Urinary bladder (tissue), 4 donors: Measurements from ENCODE around the gene FUT8. TPM values are rescaled to one million over a fixed set of nuclear protein-coding genes. Genes with fewer than 3 reads are reported as not detected.

Source experiments
- DNase-seq: peaks from one replicate; pipeline ENCODE4 v3.0.0-alpha.2; 2015; ENCODE audit errors: extremely low spot score
- H3K27ac ChIP-seq: one replicate; pipeline ENCODE4 v1.5.1; 2013; ENCODE audit warnings: low read depth, mild to moderate bottlenecking, moderate library complexity
- H3K36me3 ChIP-seq: one replicate; pipeline ENCODE4 v1.6.1; 2013; ENCODE audit warnings: mild to moderate bottlenecking, moderate library complexity; ENCODE audit not compliant: insufficient read depth
- H3K4me1 ChIP-seq: one replicate; pipeline ENCODE4 v1.6.1; 2013; ENCODE audit warnings: mild to moderate bottlenecking, moderate library complexity; ENCODE audit not compliant: insufficient read depth
- H3K4me3 ChIP-seq: one replicate; pipeline ENCODE4 v1.5.1; 2013; ENCODE audit warnings: low read depth, low read length
- WGBS: extraction: QIAGEN DNeasy Blood & Tissue Kit; methylation state at CpG from one replicate; pipeline ENCODE4 v1.1.7; 2013; 5-methylcytosine and 5-hydroxymethylcytosine counted together
- polyA plus RNA-seq: library from polyadenylated mRNA; stranded (reverse); fragments of 200-250 nt; gene quantifications from one replicate; pipeline ENCODE4 v1.2.3, GENCODE V29; 2013
- total RNA-seq: library from RNA; depleted of rRNA; stranded (reverse); fragments of >200 nt; gene quantifications from one replicate; pipeline ENCODE4 v1.2.3, GENCODE V29; 2014
- donor health status: healthy with polysubstance abuse.
- donor health status: healthy.

Gene FUT8
- total and polyA plus RNA-seq, 2 donors, result 20.9 to 62.1 TPM

DNA sequence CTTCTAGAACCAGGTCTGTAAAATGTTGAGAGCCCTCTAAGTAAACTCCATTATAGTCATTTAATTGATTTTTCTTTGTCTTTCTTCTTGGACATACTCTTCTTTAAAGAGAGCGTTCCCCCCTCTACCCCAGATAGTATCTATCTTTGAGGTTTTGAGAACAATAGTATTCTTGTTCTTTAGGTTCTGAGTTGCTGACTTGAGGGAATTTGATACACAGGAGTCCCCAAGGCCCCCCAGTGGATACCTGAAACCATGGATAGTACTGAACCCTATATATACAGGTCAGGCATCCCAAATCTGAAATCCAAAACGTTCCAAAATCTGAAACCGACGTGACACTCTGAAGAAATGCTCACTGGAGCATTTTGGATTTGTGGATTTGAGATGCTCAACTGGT, 65.5 kb downstream of the FUT8 start:
- Histone ChIP-seq H3K4me3 (no peak overlapping the region), H3K36me3 (no peaks in the 10 kb centered on the region), H3K4me1 (no peaks in the 10 kb centered on the region), H3K27ac (no peak overlapping the region)
- no peak for DNase-seq
- WGBS, result 95% methylated on average over 4 of the region's 4 CpGs

- Histone ChIP-seq H3K27ac (no peak overlapping the region), H3K4me3 (no peak overlapping the region), H3K4me1 (no peaks in the 10 kb centered on the region), H3K36me3 (no peaks in the 10 kb centered on the region)
- no peak for DNase-seq
- WGBS, result 51% methylated on average over 1 of the region's 1 CpG
Observed at GRCh38 chr14:65478596-65478995, 66.1 kb downstream of the FUT8 start.

- 95% methylated on average over 2 of the region's 2 CpGs for WGBS
- no peak overlapping the region for H3K27ac ChIP-seq
- DNase-seq, result no peak
- H3K36me3 ChIP-seq, result no peaks in the 10 kb centered on the region
- no peaks in the 10 kb centered on the region for H3K4me1 ChIP-seq
- no peak overlapping the region for H3K4me3 ChIP-seq
Observed at GRCh38 chr14:65479386-65479785, 66.9 kb downstream of the FUT8 start.

GRCh38 chr14:65482757-65483438, 70.4 kb downstream of the FUT8 start:
- DNase-seq, result no peak
- Histone ChIP-seq H3K27ac (no peak overlapping the region), H3K4me3 (no peak overlapping the region), H3K36me3 (no peaks in the 10 kb centered on the region), H3K4me1 (no peaks in the 10 kb centered on the region)
- 57% methylated on average over 4 of the region's 4 CpGs for WGBS

DNA sequence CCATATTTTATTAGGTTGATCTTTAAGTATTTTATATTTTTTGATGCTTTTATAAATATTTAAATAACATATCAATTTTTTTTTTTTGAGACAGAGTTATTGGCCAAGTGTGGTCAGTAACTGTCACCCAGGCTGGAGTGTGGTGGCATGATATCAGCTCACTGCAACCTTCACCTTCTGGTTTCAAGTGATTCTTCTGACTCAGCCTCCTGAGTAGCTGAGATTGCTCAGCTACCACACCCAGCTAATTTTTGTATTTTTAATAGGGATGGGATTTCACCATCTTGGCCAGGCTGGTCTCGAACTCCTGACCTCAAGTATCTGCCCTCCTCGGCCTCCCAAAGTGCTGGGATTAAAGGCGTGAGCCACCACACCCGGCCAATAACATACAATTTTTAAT, 71.1 kb downstream of the FUT8 start:
- Histone ChIP-seq H3K36me3 (no peaks in the 10 kb centered on the region), H3K4me3 (no peak overlapping the region), H3K27ac (no peak overlapping the region), H3K4me1 (no peaks in the 10 kb centered on the region)
- 97% methylated on average over 4 of the region's 4 CpGs for WGBS
- DNase-seq, result no peak

DNA sequence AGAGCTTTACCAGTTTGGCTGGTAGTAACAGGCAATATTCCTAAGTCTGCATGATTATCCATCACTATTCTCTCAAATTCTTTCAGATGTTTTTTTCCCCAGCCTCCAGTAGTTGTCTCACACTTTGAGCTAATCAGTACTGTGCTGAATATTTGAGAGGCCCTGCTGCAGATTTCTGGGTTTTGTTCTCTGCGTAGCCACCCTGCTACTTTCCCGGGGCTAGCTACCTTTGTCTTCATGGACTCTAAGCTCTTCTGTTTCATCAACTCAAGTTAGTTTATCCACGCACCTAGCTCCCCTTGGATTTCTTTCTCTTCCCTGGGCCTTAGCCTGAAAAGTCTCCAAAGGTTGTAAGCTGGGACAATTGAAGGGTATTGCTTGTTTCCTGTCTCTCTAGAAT, 73.0 kb downstream of the FUT8 start:
- WGBS, result 87% methylated on average over 3 of the region's 3 CpGs
- Histone ChIP-seq H3K27ac (no peak overlapping the region), H3K36me3 (no peaks in the 10 kb centered on the region), H3K4me3 (no peak overlapping the region), H3K4me1 (no peaks in the 10 kb centered on the region)
- no peak for DNase-seq

- no peak for DNase-seq
- H3K27ac ChIP-seq, result no peak overlapping the region
- no peaks in the 10 kb centered on the region for H3K4me1 ChIP-seq
- no peak overlapping the region for H3K4me3 ChIP-seq
- no peaks in the 10 kb centered on the region for H3K36me3 ChIP-seq
Observed at GRCh38 chr14:65486863-65487262, 74.3 kb downstream of the FUT8 start.

- Histone ChIP-seq H3K27ac (no peak overlapping the region), H3K4me3 (no peak overlapping the region), H3K36me3 (no peaks in the 10 kb centered on the region), H3K4me1 (no peaks in the 10 kb centered on the region)
- WGBS, result 96% methylated on average over 4 of the region's 4 CpGs
- DNase-seq, result no peak
Observed at GRCh38 chr14:65487783-65488494, 75.4 kb downstream of the FUT8 start.

- 89% methylated on average over 1 of the region's 1 CpG for WGBS
Observed at GRCh38 chr14:65491274-65491673, 78.7 kb downstream of the FUT8 start.

GRCh38 chr14:65492266-65492665, 79.7 kb downstream of the FUT8 start:
- Histone ChIP-seq H3K27ac (no peak overlapping the region), H3K4me3 (no peak overlapping the region), H3K36me3 (no peaks in the 10 kb centered on the region), H3K4me1 (no peaks in the 10 kb centered on the region)
- no peak for DNase-seq
- WGBS, result 98% methylated on average over 3 of the region's 3 CpGs

More at GRCh38 chr14:65491274-65491673, 78.7 kb downstream of the FUT8 start:
- Histone ChIP-seq H3K4me1 (no peaks in the 10 kb centered on the region), H3K4me3 (no peak overlapping the region), H3K27ac (no peak overlapping the region), H3K36me3 (no peaks in the 10 kb centered on the region)
- no peak for DNase-seq

DNA sequence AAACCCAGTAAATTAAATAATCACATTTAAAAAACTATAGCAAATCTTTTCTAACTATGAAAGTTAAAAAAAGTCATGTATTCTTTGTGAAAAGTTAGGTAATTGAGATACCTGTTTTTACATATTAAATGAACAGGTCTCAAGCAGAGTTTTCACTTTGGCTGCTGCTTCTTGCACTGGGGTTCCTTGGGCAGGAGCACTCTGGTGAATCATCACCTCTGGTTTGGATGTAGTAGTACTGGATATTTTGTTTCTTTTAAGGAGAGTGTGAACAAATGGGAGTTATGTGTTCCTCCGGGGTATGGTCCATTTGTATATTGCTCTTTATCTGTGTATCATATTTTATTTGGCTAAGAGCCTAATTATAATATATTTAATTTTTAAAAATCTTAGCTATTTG, 82.7 kb downstream of the FUT8 start:
- Histone ChIP-seq H3K27ac (no peak overlapping the region), H3K4me1 (no peaks in the 10 kb centered on the region), H3K4me3 (no peak overlapping the region), H3K36me3 (no peaks in the 10 kb centered on the region)
- DNase-seq, result no peak
- WGBS, result 63% methylated on average over 1 of the region's 1 CpG

DNA sequence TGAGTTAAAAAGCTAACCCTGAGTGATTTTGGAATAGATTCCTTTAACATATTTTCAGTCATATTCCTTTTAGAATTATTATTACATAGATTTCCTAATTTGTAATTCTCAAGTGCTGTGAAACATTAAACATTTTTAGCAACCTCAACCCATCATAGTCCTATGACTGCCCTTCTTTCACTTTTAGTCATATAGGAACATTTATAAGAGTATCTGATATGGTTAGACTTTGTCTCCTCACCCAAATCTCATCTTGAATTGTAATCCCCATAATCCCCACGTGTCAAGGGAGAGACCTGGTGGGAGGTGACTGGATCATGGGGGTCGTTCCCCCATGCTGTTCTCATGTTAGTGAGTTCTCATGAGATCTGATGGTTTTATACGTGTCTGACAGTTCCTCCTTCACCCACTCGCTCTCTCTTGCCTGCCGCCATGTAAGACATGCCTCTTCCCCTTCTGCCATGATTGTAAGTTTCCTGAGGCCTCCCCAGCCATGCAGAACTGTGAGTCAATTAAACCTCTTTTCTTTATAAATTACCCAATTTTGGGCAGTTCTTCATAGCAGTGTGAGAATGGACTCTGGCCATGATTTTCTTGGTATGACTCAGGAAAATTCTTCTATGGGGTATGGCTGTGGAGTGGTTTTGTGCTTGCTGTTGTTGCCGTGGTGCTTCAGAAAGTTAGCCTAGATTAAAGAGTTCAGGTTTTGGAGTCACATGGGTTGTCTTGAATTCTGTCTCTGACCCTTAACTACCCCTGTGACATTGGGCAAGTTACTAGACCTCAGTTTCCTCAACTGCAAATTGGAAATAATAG, 83.9 kb downstream of the FUT8 start:
- H3K27ac ChIP-seq, result no peak overlapping the region

DNA sequence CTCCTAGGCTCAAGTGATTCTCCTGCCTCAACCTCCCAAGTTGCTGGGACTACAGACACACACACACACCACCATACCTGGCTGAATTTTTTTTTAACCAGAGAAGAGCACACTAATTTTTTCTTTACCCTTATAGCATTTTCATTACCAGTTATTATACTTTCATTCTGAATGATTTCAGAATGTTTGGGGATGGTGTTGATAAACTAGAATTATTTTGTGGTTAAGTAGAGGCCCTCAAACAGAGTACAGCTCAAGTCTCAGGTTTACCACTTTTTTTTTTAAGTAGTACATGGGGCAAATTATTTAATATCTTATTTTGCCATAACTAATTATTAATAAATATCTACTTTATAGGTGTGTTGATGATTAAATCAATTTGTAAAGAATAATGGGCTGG, 86.6 kb downstream of the FUT8 start:
- no peak for DNase-seq
- Histone ChIP-seq H3K36me3 (no peaks in the 10 kb centered on the region), H3K4me1 (no peaks in the 10 kb centered on the region), H3K27ac (no peak overlapping the region), H3K4me3 (no peak overlapping the region)

More for the DNA sequence above, 83.9 kb downstream of the FUT8 start:
- Histone ChIP-seq H3K4me3 (no peak overlapping the region), H3K36me3 (no peaks in the 10 kb centered on the region), H3K4me1 (no peaks in the 10 kb centered on the region)
- no peak for DNase-seq
- WGBS, result 96% methylated on average over 6 of the region's 6 CpGs

DNA sequence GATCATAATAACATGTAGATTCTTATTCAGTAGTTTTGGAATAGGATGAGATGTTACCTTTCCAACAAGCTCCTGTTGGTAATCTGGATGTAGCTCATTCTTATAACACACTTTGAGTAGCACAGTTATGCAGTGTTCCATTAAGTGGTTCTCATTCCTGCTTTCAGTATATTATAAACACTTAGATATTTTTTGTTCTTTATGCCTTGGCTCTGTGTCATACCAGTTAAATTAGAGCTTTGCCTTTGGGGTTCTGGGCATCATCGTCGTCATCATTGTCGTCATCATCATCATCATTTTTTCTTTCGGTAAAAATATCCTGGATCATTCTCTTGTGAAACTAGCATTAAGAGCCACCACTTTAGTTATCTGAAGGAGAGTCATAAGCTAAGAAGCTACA, 87.5 kb downstream of the FUT8 start:
- 70% methylated on average over 4 of the region's 4 CpGs for WGBS
- Histone ChIP-seq H3K36me3 (no peaks in the 10 kb centered on the region), H3K4me3 (no peak overlapping the region), H3K4me1 (no peaks in the 10 kb centered on the region), H3K27ac (no peak overlapping the region)
- no peak for DNase-seq
